GM19099 (cell line): ENCODE results near the gene OCIAD2.
A peak's percentile ranks its signal among the peaks of the same experiment; 100 is the strongest.

ENCODE experiments used
- POLR2A ChIP-seq: IDR thresholded peaks from 3 replicates; pipeline ENCODE4 v1.6.1; 2011; ENCODE audit warnings: low read depth; ENCODE audit not compliant: insufficient read length; ENCODE audit errors: extremely low read depth

The OCIAD2 gene

GRCh38 chr4:48906206-48907173, at the start of gene OCIAD2:
OCIAD2 (minus strand) TSS chr4:48906774; CDS start chr4:48904549, 2,225 bp downstream.
- peak; percentile 80 for TF ChIP-seq POLR2A

- no peak for TF ChIP-seq POLR2A
These were observed 47.7 kb upstream of the OCIAD2 start for GRCh38 chr4:48954314-48954713.

- no peak for TF ChIP-seq POLR2A
These were observed 43.1 kb upstream of the OCIAD2 start for GRCh38 chr4:48949518-48950219.

- TF ChIP-seq POLR2A, result no peak
These were observed 42.5 kb upstream of the OCIAD2 start for GRCh38 chr4:48949086-48949485.

- no peak for TF ChIP-seq POLR2A
These were observed 41.2 kb upstream of the OCIAD2 start for GRCh38 chr4:48947731-48948130.

- TF ChIP-seq POLR2A, result no peak
These were observed 39.4 kb upstream of the OCIAD2 start for GRCh38 chr4:48945981-48946380.

GRCh38 chr4:48944756-48945241, 38.2 kb upstream of the OCIAD2 start:
- no peak for TF ChIP-seq POLR2A

- no peak for TF ChIP-seq POLR2A
These were observed 37.7 kb upstream of the OCIAD2 start for GRCh38 chr4:48944252-48944651.

GRCh38 chr4:48943387-48943786, 36.8 kb upstream of the OCIAD2 start:
- no peak for TF ChIP-seq POLR2A

GRCh38 chr4:48939785-48940184, 33.2 kb upstream of the OCIAD2 start:
- no peak for TF ChIP-seq POLR2A

GRCh38 chr4:48938831-48939230, 32.3 kb upstream of the OCIAD2 start:
- TF ChIP-seq POLR2A, result no peak

- no peak for TF ChIP-seq POLR2A
These were observed 30.5 kb upstream of the OCIAD2 start for GRCh38 chr4:48937033-48937432.

GRCh38 chr4:48931459-48931858, 24.9 kb upstream of the OCIAD2 start:
- no peak for TF ChIP-seq POLR2A

- TF ChIP-seq POLR2A, result no peak
These were observed 24.1 kb upstream of the OCIAD2 start for GRCh38 chr4:48930654-48931053.

GRCh38 chr4:48924416-48924815, 17.8 kb upstream of the OCIAD2 start:
- TF ChIP-seq POLR2A, result no peak

- no peak for TF ChIP-seq POLR2A
These were observed 7.7 kb upstream of the OCIAD2 start for GRCh38 chr4:48914311-48914710.
